C1 segment of cervical spinal cord (tissue), 14 donors: ENCODE results near the gene REEP6.
A peak's percentile ranks its signal among the peaks of the same experiment; 100 is the strongest.

Experiments
- DNase-seq, 14 donors: peaks; one replicate each; lab custom pipeline; 2025; lab: John Stamatoyannopoulos, UW

Gene REEP6

DNA sequence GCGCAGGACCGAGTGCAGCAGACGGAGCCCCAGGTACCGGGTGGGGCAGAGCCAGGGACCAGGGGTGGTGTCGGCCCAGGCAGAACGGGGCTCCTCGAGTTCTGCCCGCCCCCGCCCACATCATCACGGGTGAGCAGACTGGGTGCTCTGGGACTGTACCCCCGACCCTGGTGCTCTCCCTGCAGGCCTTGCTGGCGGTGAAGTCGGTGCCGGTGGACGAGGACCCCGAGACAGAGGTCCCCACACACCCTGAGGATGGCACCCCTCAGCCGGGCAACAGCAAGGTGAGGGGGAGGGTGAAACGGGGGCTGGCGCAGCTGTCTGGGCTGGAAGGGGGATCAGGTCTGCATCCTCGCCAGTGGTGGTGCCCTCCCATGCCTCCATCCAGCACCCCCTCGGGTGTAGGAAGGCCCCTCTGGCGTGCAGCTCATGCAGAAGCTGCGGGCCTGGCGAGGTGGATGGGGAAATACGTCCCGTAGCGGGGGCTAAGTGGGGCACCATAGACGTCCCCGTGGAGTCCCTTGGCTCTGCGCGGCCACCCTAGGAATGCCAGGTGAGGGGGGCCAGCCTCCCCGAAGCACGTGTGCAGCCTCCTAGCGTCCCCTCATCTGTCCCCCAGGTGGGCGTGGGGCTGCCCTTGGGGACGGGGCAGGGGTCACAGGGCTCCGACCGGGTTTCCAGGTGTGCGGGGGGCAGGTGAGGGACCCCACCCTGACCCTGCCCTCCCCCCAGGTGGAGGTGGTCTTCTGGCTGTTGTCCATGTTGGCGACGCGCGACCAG, 34.7 kb upstream of the REEP6 start:
- DNase-seq, result no peak

- DNase-seq, result no peak
Measured at GRCh38 chr19:1457031-1457739, 33.8 kb upstream of the REEP6 start.

GRCh38 chr19:1457892-1458291, 33.1 kb upstream of the REEP6 start:
- no peak for DNase-seq

GRCh38 chr19:1459479-1459878, 31.5 kb upstream of the REEP6 start:
- DNase-seq, result no peak

- no peak for DNase-seq
Measured at GRCh38 chr19:1460033-1460995, 30.7 kb upstream of the REEP6 start.

DNA sequence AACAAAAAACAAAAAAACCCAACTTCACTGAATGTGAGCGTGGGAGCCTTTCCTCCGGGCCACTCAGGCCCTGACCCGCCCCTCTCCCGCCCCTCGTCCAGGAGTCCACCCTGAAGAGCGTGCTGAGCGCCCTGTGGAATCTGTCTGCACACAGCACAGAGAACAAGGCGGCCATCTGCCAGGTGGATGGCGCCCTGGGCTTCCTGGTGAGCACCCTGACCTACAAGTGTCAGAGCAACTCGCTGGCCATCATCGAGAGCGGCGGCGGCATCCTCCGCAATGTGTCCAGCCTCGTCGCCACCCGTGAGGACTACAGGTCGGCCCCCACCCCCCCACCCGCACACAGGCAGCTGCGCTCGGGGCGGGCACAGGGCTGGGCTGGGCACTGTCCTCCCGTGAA, 29.1 kb upstream of the REEP6 start:
- DNase-seq, result peak in 1 of 14 donors; percentile 55

DNA sequence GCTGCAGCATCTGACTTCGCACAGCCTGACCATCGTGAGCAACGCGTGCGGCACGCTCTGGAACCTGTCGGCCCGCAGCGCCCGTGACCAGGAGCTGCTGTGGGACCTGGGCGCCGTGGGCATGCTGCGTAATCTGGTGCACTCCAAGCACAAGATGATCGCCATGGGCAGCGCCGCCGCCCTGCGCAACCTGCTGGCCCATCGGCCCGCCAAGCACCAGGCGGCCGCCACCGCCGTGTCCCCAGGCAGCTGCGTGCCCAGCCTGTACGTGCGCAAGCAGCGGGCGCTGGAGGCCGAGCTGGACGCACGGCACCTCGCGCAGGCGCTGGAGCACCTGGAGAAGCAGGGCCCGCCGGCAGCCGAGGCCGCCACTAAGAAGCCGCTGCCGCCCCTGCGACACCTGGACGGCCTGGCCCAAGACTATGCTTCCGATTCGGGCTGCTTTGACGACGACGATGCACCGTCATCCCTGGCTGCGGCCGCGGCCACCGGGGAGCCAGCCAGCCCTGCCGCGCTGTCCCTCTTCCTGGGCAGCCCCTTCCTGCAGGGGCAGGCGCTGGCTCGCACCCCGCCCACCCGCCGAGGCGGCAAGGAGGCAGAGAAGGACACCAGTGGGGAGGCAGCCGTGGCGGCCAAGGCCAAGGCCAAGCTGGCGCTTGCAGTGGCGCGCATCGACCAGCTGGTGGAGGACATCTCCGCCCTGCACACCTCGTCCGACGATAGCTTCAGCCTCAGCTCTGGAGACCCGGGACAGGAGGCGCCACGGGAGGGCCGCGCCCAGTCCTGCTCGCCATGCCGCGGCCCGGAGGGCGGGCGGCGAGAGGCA, 25.6 kb upstream of the REEP6 start:
- peak in 3 of 14 donors; percentile 12 to 80 (median 28) for DNase-seq

- no peak for DNase-seq
Measured at GRCh38 chr19:1466018-1466460, 24.9 kb upstream of the REEP6 start.

DNA sequence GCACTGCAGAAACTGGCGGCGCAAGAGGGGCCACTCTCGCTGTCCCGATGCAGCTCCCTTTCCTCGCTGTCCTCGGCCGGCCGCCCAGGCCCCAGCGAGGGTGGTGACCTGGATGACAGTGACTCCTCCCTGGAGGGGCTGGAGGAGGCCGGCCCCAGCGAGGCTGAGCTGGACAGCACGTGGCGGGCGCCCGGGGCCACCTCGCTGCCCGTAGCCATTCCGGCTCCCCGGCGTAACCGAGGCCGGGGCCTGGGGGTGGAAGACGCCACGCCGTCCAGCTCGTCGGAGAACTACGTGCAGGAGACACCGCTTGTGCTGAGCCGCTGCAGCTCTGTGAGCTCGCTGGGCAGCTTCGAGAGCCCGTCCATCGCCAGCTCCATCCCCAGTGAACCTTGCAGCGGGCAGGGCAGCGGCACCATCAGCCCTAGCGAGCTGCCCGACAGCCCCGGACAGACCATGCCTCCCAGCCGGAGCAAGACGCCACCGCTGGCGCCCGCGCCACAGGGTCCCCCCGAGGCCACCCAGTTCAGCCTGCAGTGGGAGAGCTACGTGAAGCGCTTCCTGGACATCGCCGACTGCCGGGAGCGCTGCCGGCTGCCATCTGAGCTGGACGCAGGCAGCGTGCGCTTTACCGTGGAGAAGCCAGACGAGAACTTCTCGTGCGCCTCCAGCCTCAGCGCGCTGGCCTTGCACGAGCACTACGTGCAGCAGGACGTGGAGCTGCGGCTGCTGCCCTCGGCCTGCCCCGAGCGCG, 24.3 kb upstream of the REEP6 start:
- no peak for DNase-seq

DNA sequence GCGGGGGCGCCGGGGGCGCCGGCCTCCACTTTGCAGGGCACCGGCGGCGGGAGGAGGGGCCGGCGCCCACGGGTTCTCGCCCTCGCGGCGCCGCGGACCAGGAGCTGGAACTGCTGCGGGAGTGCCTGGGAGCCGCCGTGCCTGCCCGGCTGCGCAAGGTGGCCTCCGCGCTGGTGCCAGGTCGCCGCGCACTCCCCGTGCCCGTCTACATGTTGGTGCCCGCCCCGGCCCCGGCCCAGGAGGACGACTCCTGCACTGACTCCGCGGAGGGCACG, 23.8 kb upstream of the REEP6 start:
- DNase-seq, result no peak

DNA sequence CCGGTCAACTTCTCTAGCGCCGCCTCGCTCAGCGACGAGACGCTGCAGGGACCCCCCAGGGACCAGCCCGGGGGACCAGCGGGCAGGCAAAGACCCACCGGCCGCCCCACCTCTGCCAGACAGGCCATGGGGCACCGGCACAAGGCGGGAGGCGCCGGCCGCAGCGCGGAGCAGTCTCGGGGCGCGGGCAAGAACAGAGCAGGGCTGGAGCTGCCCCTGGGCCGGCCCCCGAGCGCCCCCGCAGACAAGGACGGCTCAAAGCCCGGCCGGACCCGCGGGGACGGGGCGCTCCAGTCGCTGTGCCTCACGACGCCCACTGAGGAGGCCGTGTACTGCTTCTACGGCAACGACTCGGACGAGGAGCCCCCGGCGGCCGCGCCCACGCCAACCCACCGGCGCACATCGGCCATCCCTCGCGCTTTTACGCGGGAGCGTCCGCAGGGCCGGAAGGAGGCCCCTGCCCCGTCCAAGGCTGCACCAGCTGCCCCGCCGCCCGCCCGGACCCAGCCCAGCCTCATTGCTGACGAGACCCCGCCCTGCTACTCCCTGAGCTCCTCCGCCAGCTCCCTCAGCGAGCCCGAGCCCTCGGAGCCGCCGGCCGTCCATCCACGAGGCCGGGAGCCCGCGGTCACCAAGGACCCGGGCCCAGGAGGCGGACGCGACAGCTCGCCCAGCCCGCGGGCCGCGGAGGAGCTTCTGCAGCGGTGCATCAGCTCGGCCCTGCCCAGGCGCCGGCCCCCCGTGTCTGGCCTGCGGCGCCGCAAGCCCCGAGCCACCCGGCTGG, 23.3 kb upstream of the REEP6 start:
- no peak for DNase-seq

- DNase-seq, result no peak
Measured at GRCh38 chr19:1468274-1468820, 22.6 kb upstream of the REEP6 start.

GRCh38 chr19:1468821-1469254, 22.1 kb upstream of the REEP6 start:
- no peak for DNase-seq

- no peak for DNase-seq
Measured at GRCh38 chr19:1469255-1470054, 21.5 kb upstream of the REEP6 start.

GRCh38 chr19:1470055-1470304, 21.0 kb upstream of the REEP6 start:
- DNase-seq, result no peak

DNA sequence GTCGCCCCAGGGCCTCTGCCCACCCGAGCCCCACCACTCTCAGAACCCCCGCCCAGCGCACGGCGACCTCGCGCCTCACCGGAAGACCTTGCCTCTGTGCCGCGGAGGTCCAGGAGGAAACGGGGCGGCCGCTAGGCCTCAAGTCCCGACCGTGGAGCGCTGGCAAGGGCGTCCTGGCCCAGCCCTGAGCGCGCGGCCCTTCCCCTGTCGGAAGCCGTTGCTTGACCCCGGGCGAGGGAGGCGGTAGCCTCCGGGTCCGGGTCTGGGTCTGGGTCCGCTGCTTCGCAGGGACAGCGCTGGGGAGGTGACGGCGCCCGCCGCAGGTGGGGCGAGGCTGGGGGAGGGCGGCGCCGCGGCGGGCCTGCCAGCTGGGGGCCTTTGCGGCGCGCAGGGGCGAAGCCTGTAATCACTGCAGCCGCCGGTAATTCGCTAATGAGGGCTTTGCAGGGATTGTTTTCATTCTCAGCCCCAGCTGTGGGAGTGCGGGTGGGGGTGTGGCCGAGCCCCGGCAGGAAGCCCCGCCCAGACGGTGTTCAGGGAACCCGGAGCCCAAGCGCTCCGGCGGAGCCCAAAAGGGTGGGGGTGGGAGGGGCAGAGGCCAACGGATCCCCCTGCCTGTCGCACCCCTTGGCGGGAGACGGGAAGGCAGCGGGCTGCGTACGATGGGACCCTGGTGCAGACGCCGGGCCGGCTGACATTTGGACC, 20.5 kb upstream of the REEP6 start:
- DNase-seq, result peak in 3 of 14 donors; percentile 21 to 31 (median 31)

DNA sequence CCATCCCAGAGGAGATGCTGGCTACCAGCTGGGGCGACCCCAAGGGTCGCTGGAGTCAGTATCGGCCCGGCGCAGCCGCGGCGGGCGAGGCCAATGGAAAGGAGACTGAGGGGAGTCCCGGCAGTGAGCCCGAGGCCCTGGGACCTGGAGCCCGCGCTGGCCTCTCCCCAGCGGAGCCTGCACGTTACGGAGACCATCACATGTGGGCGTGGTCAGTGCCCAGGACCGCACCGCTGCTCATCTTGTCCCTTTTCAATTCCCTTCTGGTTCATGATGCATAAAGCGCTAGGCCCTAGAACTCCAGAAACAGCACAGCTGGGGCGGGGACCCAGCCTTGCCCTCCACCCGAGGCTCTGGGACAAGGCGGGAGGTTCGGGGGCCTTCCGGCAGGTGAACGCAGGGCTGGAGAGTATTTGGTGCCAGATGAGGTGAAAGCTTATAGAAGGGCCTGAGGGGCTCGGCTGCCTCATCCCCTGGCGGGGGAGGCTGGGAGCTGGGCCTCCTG, 19.9 kb upstream of the REEP6 start:
- peak in 2 of 14 donors; percentile 42 to 49 for DNase-seq
